IMR-90 (cell line): ENCODE results near the gene NTSR2. TPM values are rescaled to one million over a fixed set of nuclear protein-coding genes. Genes with fewer than 3 reads are reported as not detected.

Source experiments
- ATAC-seq: fragments of 200-7000 bp; cut with Tn5 transposase; 2 replicates; pipeline ENCODE4 v1.9.1; 2020; ENCODE audit warnings: low read depth, mild to moderate bottlenecking, moderate library complexity
- BruUV-seq: library from RNA; stranded (reverse); fragments of 400-500 nt; replicated peaks from 2 replicates; lab custom pipeline; 2021; lab: Mats Ljungman, UMichigan
- CTCF ChIA-PET: fragments of 300-600 bp; formaldehyde crosslinking; extraction: SDS; loops from one replicate; lab custom pipeline; 2021; ENCODE audit warnings: antibody characterized with exemption; lab: Yijun Ruan, JAX
- POLR2A ChIA-PET: fragments of 300-600 bp; sonication (Branson Sonifier 250); formaldehyde crosslinking; loops from one replicate; lab custom pipeline; 2022; ENCODE audit warnings: antibody characterized with exemption; ENCODE audit not compliant: unreplicated experiment; lab: Charles Lee
- DNase-seq: peaks from one replicate; pipeline ENCODE4 v3.0.0; 2013
- H2AFZ ChIP-seq: replicated peaks from 2 replicates; pipeline ENCODE3; 2013; ENCODE audit warnings: low read length, mild to moderate bottlenecking; ENCODE audit not compliant: poor library complexity
- H2AK5ac ChIP-seq: 2 replicates; pipeline ENCODE4 v1.6.1; 2013; ENCODE audit warnings: low read depth, low read length, inconsistent platforms
- H2AK9ac ChIP-seq: replicated peaks from 2 replicates; pipeline ENCODE3; 2013; ENCODE audit warnings: mild to moderate bottlenecking, low read depth, low read length, moderate library complexity; ENCODE audit not compliant: poor library complexity
- H2BK120ac ChIP-seq: 2 replicates; pipeline ENCODE4 v1.6.1; 2013; ENCODE audit warnings: low read depth, low read length, inconsistent platforms
- H2BK15ac ChIP-seq: 3 replicates; pipeline ENCODE4 v1.6.1; 2013; ENCODE audit warnings: low read depth, low read length, inconsistent platforms
- H2BK20ac ChIP-seq: 2 replicates; pipeline ENCODE4 v1.6.1; 2013; ENCODE audit warnings: low read depth, mild to moderate bottlenecking, inconsistent platforms, low read length, moderate library complexity
- H2BK5ac ChIP-seq: 2 replicates; pipeline ENCODE4 v1.6.1; 2013; ENCODE audit warnings: mild to moderate bottlenecking, low read depth, low read length, inconsistent platforms; ENCODE audit not compliant: poor library complexity, severe bottlenecking
- H3K14ac ChIP-seq: replicated peaks from 2 replicates; pipeline ENCODE4 v1.6.1; 2013; ENCODE audit warnings: low read depth, low read length, inconsistent platforms
- H3K18ac ChIP-seq: 2 replicates; pipeline ENCODE4 v1.6.1; 2013; ENCODE audit warnings: low read depth, low read length, control low read depth
- H3K23ac ChIP-seq: 2 replicates; pipeline ENCODE4 v1.6.1; 2013; ENCODE audit warnings: low read depth, low read length, inconsistent platforms
- H3K27ac ChIP-seq: 2 replicates; pipeline ENCODE4 v1.5.1; 2013; ENCODE audit warnings: mild to moderate bottlenecking, control low read depth, low read length; ENCODE audit not compliant: insufficient read depth
- H3K27me3 ChIP-seq: 2 replicates; pipeline ENCODE4 v1.6.1; 2013; ENCODE audit warnings: low read length; ENCODE audit not compliant: control insufficient read depth, insufficient read depth
- H3K36me3 ChIP-seq: 2 replicates; pipeline ENCODE4 v1.6.1; 2013; ENCODE audit warnings: low read length, mixed read lengths; ENCODE audit not compliant: control insufficient read depth, insufficient read depth
- H3K4ac ChIP-seq: 2 replicates; pipeline ENCODE4 v1.6.1; 2013; ENCODE audit warnings: low read depth, low read length, inconsistent platforms
- H3K4me1 ChIP-seq: 2 replicates; pipeline ENCODE4 v1.6.1; 2013; ENCODE audit warnings: low read length, mixed read lengths; ENCODE audit not compliant: control insufficient read depth, insufficient read depth
- H3K4me2 ChIP-seq: 2 replicates; pipeline ENCODE4 v1.6.1; 2013; ENCODE audit warnings: low read depth, mild to moderate bottlenecking, control low read depth, low read length, moderate library complexity
- H3K4me3 ChIP-seq: 2 replicates; pipeline ENCODE4 v1.5.1; 2013; ENCODE audit warnings: low read depth, mild to moderate bottlenecking, control low read depth, low read length, moderate library complexity; ENCODE audit not compliant: insufficient read depth
- H3K56ac ChIP-seq: 2 replicates; pipeline ENCODE4 v1.6.1; 2013; ENCODE audit warnings: low read length, inconsistent platforms; ENCODE audit not compliant: insufficient read depth; ENCODE audit errors: extremely low read depth
- H3K79me1 ChIP-seq, 2 experiments: 2 replicates each; pipeline ENCODE4 v1.6.1; 2013; ENCODE audit warnings: low read length in 2 of 2, inconsistent platforms in 1 of 2, low read depth in 1 of 2
- H3K9ac ChIP-seq: 2 replicates; pipeline ENCODE4 v1.6.1; 2013; ENCODE audit warnings: low read depth, low read length, control low read depth
- H3K9me1 ChIP-seq: 2 replicates; pipeline ENCODE4 v1.6.1; 2013; ENCODE audit warnings: low read length, inconsistent platforms; ENCODE audit not compliant: insufficient read depth
- H3K9me3 ChIP-seq: 2 replicates; pipeline ENCODE4 v1.6.1; 2013; ENCODE audit warnings: low read length; ENCODE audit not compliant: control insufficient read depth, insufficient read depth
- H4K20me1 ChIP-seq: 2 replicates; pipeline ENCODE4 v1.6.1; 2013; ENCODE audit warnings: low read length, inconsistent platforms; ENCODE audit not compliant: insufficient read depth
- H4K5ac ChIP-seq: 2 replicates; pipeline ENCODE4 v1.6.1; 2013; ENCODE audit warnings: mild to moderate bottlenecking, low read depth, low read length, control low read depth
- H4K8ac ChIP-seq, 2 experiments: 2 replicates each; pipeline ENCODE4 v1.6.1; 2013; ENCODE audit warnings: low read depth in 2 of 2, low read length in 2 of 2, control low read depth in 1 of 2, inconsistent platforms in 1 of 2
- H4K91ac ChIP-seq: 2 replicates; pipeline ENCODE4 v1.6.1; 2013; ENCODE audit warnings: low read depth, low read length, inconsistent platforms; ENCODE audit not compliant: insufficient read depth
- BHLHE40 ChIP-seq: fragments of 150-350 bp; IDR thresholded peaks from 2 replicates; pipeline ENCODE4 v1.6.1; 2016; ENCODE audit warnings: mild to moderate bottlenecking, low read depth, low read length
- CHD1 ChIP-seq: IDR thresholded peaks from 2 replicates; pipeline ENCODE4 v1.6.1; 2012; ENCODE audit warnings: low read depth, low read length, improper control_type of control experiment
- FOS ChIP-seq: fragments of 150-350 bp; IDR thresholded peaks from 2 replicates; pipeline ENCODE4 v1.6.1; 2016; ENCODE audit warnings: low read depth, low read length
- MAFK ChIP-seq: IDR thresholded peaks from 2 replicates; pipeline ENCODE4 v1.6.1; 2012; ENCODE audit warnings: low read depth, low read length, improper control_type of control experiment
- MAZ ChIP-seq: IDR thresholded peaks from 2 replicates; pipeline ENCODE4 v1.6.1; 2012; ENCODE audit warnings: low read depth, mild to moderate bottlenecking, low read length, improper control_type of control experiment, moderate library complexity, borderline replicate concordance
- MXI1 ChIP-seq: IDR thresholded peaks from 2 replicates; pipeline ENCODE4 v1.6.1; 2012; ENCODE audit warnings: low read depth, mild to moderate bottlenecking, low read length, moderate library complexity, borderline replicate concordance
- NFE2L2 ChIP-seq: fragments of 150-350 bp; IDR thresholded peaks from 2 replicates; pipeline ENCODE4 v1.6.1; 2016; ENCODE audit warnings: low read depth, mild to moderate bottlenecking, low read length
- POLR2A ChIP-seq: IDR thresholded peaks from 2 replicates; pipeline ENCODE4 v1.6.1; 2012; ENCODE audit warnings: mild to moderate bottlenecking, low read depth, low read length
- RAD21 ChIP-seq: IDR thresholded peaks from 2 replicates; pipeline ENCODE4 v1.6.1; 2012; ENCODE audit warnings: low read length, improper control_type of control experiment
- RCOR1 ChIP-seq: IDR thresholded peaks from 2 replicates; pipeline ENCODE4 v1.6.1; 2012; ENCODE audit warnings: mild to moderate bottlenecking, low read length, improper control_type of control experiment; ENCODE audit not compliant: insufficient replicate concordance
- RFX5 ChIP-seq: IDR thresholded peaks from 2 replicates; pipeline ENCODE4 v1.8.0; 2012; ENCODE audit warnings: low read depth, mild to moderate bottlenecking, low read length, moderate library complexity
- SMC3 ChIP-seq: fragments of 150-350 bp; IDR thresholded peaks from 2 replicates; pipeline ENCODE4 v1.6.1; 2016; ENCODE audit warnings: low read depth, mild to moderate bottlenecking, antibody characterized with exemption, low read length, moderate library complexity
- WGBS, 2 experiments: methylation state at CpG; one replicate each; pipeline versions ENCODE4 v1.1.5 to v1.1.7; 2013; ENCODE audit warnings: missing lambda C conversion rate in 2 of 2; ENCODE audit not compliant: insufficient read length in 1 of 2; ENCODE audit errors: extremely low coverage in 2 of 2; 5-methylcytosine and 5-hydroxymethylcytosine counted together
- dilution Hi-C: fragments of 300-500 bp; cut with HindIII; formaldehyde crosslinking; loops from one replicate; pipeline ENCODE4 v1.14.3; 2018; ENCODE audit warnings: low sequenced_read_pairs; ENCODE audit not compliant: unreplicated experiment
- in situ Hi-C: fragments of 300-500 bp; cut with MboI; formaldehyde crosslinking; loops from 3 replicates; pipeline ENCODE4 v1.14.3; 2019; ENCODE audit warnings: low sequenced_read_pairs, inconsistent platforms, mixed read lengths
- intact Hi-C: fragments of 100-400 bp; cut with micrococcal nuclease; formaldehyde crosslinking; loops from 2 replicates; pipeline ENCODE4 v1.10.0; 2022
- polyA plus RNA-seq, 3 experiments: library from polyadenylated mRNA; depleted of rRNA; stranded (reverse); fragments of >200 nt; gene quantifications; 2 replicates each; pipeline ENCODE4 v1.2.3, GENCODE V29; 2012; ENCODE audit warnings: low replicate concordance in 1 of 3
- total RNA-seq: library from RNA; depleted of rRNA; stranded (reverse); fragments of >200 nt; gene quantifications from 2 replicates; pipeline ENCODE4 v1.2.3, GENCODE V29; 2012
- TF ChIP-seq, protein P1 (sequence below): fragments of 150-350 bp; IDR thresholded peaks from 2 replicates; pipeline ENCODE4 v1.6.1; 2016; ENCODE audit warnings: low read depth, mild to moderate bottlenecking, low read length, moderate library complexity, borderline replicate concordance
- TF ChIP-seq, protein P2 (sequence below): conservative IDR thresholded peaks from 2 replicates; pipeline ENCODE4 v1.5.1; 2012; ENCODE audit warnings: mild to moderate bottlenecking, low read depth, low read length, improper control_type of control experiment
- TF ChIP-seq, protein P3 (sequence below): fragments of 150-350 bp; IDR thresholded peaks from 2 replicates; pipeline ENCODE4 v1.6.1; 2017; ENCODE audit warnings: mild to moderate bottlenecking, antibody characterized with exemption, low read length, low read depth

NTSR2 gene
- total and polyA plus RNA-seq, 2 of the 4 experiments (the other 2 are of a cell fraction), result not detected

DNA sequence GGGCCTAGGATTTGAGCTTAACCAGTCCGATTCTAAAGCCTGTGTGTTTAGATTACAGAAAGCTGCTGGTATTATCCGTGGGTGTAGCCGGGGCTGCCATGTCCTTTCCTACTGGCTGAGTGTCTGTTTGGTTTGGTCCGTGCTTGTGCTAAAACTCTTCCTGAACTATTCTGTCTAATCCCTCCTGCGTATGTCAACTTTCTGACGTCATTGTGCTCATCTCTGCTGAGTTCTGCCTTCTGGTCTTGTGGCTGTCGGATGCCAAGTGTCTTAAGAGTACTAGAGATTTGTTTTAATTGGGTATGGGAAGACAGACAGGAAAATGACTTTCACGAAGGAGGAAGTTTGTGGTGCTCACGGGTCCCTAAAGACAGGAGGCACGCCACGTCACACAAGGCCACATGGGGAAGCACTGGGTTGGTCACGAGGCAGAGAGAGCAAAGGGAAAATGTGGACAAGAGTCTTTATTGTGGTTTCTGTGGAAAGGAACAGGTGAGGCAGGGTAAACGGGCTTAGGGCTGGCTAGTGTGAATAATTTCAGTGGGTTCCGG is 31.8 kb upstream of the NTSR2 start:
- no peaks in the 10 kb centered on the region for H3K9me3 ChIP-seq
- DNase-seq (peak; percentile 66), ATAC-seq (no peak)
- no peak overlapping the region for H2BK120ac ChIP-seq
- peak overlapping the region; percentile 17; the same call in 1 of the 3 replicates for H2BK15ac ChIP-seq
- POLR2A ChIA-PET, result no interaction called here
- no peak overlapping the region for H3K23ac ChIP-seq
- H3K18ac ChIP-seq, result no peak overlapping the region
- CTCF ChIA-PET, result interaction anchor here (1.0 kb wide), 1 partner anchor 78 kb away, joined by 3 read pairs; no protein-coding TSS in a partner anchor
- peaks cover 12% of the 10 kb centered on the region; the same call in 1 of the 2 replicates for H3K9me1 ChIP-seq
- H4K20me1 ChIP-seq, result no peaks in the 10 kb centered on the region
- no peak overlapping the region for H2AK5ac ChIP-seq
- H4K5ac ChIP-seq, result no peak overlapping the region
- H3K56ac ChIP-seq, result no peak overlapping the region
- no peak overlapping the region for H4K8ac ChIP-seq
- in situ Hi-C loops (no loop called here), intact Hi-C loops (no loop called here), dilution Hi-C loops (no loop called here)
- H2BK20ac ChIP-seq, result no peak overlapping the region
- 0 out of 2 replicates have a peak overlapping the region, but pooled peaks have one; percentile 18 for H3K14ac ChIP-seq
- no peak overlapping the region for H3K4me3 ChIP-seq
- H3K79me1 ChIP-seq, result no peaks in the 10 kb centered on the region
- no peaks in the 10 kb centered on the region for H3K27me3 ChIP-seq
- H3K4me2 ChIP-seq, result no peak overlapping the region
- no TSS peak for BruUV-seq
- H3K36me3 ChIP-seq, result no peaks in the 10 kb centered on the region
- no peak overlapping the region for H2BK5ac ChIP-seq
- H3K27ac ChIP-seq, result no peak overlapping the region
- H3K4ac ChIP-seq, result no peak overlapping the region
- no peak overlapping the region for H3K9ac ChIP-seq
- no peak overlapping the region for H2AK9ac ChIP-seq
- H3K4me1 ChIP-seq, result peaks cover 19% of the 10 kb centered on the region
- H2AFZ ChIP-seq, result no peak overlapping the region
- 77% methylated on average over 9 of the region's 14 CpGs; no CpG with 5 or more reads in 1 of the 2 experiments for WGBS, 2 experiments
- TF ChIP-seq RAD21, result no peak
- TF ChIP-seq, protein P1, sequence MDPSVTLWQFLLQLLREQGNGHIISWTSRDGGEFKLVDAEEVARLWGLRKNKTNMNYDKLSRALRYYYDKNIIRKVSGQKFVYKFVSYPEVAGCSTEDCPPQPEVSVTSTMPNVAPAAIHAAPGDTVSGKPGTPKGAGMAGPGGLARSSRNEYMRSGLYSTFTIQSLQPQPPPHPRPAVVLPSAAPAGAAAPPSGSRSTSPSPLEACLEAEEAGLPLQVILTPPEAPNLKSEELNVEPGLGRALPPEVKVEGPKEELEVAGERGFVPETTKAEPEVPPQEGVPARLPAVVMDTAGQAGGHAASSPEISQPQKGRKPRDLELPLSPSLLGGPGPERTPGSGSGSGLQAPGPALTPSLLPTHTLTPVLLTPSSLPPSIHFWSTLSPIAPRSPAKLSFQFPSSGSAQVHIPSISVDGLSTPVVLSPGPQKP, result no peak
- no peak for TF ChIP-seq FOS
- TF ChIP-seq NFE2L2, result no peak
- TF ChIP-seq, protein P2, sequence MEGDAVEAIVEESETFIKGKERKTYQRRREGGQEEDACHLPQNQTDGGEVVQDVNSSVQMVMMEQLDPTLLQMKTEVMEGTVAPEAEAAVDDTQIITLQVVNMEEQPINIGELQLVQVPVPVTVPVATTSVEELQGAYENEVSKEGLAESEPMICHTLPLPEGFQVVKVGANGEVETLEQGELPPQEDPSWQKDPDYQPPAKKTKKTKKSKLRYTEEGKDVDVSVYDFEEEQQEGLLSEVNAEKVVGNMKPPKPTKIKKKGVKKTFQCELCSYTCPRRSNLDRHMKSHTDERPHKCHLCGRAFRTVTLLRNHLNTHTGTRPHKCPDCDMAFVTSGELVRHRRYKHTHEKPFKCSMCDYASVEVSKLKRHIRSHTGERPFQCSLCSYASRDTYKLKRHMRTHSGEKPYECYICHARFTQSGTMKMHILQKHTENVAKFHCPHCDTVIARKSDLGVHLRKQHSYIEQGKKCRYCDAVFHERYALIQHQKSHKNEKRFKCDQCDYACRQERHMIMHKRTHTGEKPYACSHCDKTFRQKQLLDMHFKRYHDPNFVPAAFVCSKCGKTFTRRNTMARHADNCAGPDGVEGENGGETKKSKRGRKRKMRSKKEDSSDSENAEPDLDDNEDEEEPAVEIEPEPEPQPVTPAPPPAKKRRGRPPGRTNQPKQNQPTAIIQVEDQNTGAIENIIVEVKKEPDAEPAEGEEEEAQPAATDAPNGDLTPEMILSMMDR, result no peak
- no peak for TF ChIP-seq POLR2A
- no peak for TF ChIP-seq MAZ
- TF ChIP-seq RFX5, result no peak
- TF ChIP-seq MXI1, result no peak
- no peak for TF ChIP-seq RCOR1
- TF ChIP-seq CHD1, result no peak
- TF ChIP-seq SMC3, result no peak
- TF ChIP-seq, protein P3, sequence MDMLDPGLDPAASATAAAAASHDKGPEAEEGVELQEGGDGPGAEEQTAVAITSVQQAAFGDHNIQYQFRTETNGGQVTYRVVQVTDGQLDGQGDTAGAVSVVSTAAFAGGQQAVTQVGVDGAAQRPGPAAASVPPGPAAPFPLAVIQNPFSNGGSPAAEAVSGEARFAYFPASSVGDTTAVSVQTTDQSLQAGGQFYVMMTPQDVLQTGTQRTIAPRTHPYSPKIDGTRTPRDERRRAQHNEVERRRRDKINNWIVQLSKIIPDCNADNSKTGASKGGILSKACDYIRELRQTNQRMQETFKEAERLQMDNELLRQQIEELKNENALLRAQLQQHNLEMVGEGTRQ, result no peak
- no peak for TF ChIP-seq BHLHE40
- no peak for TF ChIP-seq MAFK
- no peak overlapping the region; the same call in 1 of the 2 replicates for H4K91ac ChIP-seq
